ENCODE measurements around the gene CERS6.

- TF ChIP-seq EZH2 (IDR thresholded peaks at IDR 0.05; ENCODE audit: insufficient read depth, poor library complexity, severe bottlenecking) (no peak), EZH2phosphoT487 (IDR thresholded peaks at IDR 0.05; ENCODE audit: insufficient read depth, low read depth) (no peak)
Observed at GRCh38 chr2:168480825-168481585, 24.9 kb downstream of the CERS6 start.
